OCI-LY7 (cell line): ENCODE results near the gene GSG1L.

Experiments used
- CTCF ChIP-seq: fragments of 200-600 bp; sonication (generic); conservative IDR thresholded peaks from 2 replicates; pipeline ENCODE4 v1.5.1; 2014; ENCODE audit warnings: mild to moderate bottlenecking, antibody characterized with exemption, low read length, moderate library complexity, mixed read lengths
- EZH2phosphoT487 ChIP-seq: fragments of 200-600 bp; sonication (generic); IDR thresholded peaks from 2 replicates; pipeline ENCODE4 v1.6.1; 2018; ENCODE audit warnings: low read depth, borderline replicate concordance, mild to moderate bottlenecking, mixed run types, antibody characterized with exemption, low read length, moderate library complexity, mixed read lengths

GRCh38 chr16:28112908-28113307 is 49.4 kb upstream of the GSG1L start:
- TF ChIP-seq EZH2phosphoT487 = no peak
- no peak for TF ChIP-seq CTCF
